ENCODE data around the gene ELK3. TPM values are rescaled to one million over a fixed set of nuclear protein-coding genes. Genes with fewer than 3 reads are reported as not detected.

The ELK3 gene
- total and polyA plus RNA-seq, 2 experiments from 2014 or later, result 5.5 to 8.3 TPM

DNA sequence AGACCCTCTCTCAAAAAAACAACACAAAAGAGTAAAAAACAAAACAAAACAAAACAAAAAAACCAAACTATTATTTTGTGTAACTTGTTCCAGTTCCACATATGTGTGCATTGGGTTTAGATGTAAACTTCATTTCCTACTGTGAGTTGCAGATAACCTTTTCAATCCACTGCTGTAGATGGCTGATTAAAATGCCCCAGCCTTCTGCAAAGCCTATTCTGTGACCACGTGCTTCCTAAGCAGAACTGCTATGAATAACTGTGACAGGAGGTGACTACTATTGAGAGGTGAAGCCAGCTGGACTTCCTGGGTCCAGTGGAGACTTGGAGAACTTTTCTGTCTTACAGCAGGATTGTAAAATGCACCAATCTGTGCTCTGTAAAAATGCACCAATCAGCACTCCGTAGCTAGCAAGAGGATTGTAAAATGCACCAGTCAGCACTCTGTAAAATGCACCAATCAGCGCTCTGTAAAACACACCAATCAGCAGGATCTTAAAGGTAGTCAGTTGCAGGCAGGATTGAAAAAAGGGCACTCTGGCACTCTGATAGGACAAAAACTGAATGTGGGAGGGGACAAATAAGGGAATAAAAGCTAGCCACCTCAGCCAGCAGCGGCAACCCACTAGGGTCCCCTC, 10.3 kb upstream of the ELK3 start (continued):
- TF ChIP-seq, protein P1, sequence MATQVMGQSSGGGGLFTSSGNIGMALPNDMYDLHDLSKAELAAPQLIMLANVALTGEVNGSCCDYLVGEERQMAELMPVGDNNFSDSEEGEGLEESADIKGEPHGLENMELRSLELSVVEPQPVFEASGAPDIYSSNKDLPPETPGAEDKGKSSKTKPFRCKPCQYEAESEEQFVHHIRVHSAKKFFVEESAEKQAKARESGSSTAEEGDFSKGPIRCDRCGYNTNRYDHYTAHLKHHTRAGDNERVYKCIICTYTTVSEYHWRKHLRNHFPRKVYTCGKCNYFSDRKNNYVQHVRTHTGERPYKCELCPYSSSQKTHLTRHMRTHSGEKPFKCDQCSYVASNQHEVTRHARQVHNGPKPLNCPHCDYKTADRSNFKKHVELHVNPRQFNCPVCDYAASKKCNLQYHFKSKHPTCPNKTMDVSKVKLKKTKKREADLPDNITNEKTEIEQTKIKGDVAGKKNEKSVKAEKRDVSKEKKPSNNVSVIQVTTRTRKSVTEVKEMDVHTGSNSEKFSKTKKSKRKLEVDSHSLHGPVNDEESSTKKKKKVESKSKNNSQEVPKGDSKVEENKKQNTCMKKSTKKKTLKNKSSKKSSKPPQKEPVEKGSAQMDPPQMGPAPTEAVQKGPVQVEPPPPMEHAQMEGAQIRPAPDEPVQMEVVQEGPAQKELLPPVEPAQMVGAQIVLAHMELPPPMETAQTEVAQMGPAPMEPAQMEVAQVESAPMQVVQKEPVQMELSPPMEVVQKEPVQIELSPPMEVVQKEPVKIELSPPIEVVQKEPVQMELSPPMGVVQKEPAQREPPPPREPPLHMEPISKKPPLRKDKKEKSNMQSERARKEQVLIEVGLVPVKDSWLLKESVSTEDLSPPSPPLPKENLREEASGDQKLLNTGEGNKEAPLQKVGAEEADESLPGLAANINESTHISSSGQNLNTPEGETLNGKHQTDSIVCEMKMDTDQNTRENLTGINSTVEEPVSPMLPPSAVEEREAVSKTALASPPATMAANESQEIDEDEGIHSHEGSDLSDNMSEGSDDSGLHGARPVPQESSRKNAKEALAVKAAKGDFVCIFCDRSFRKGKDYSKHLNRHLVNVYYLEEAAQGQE (IDR thresholded peaks at IDR 0.05; ENCODE audit: unreplicated experiment), result no peak

DNA sequence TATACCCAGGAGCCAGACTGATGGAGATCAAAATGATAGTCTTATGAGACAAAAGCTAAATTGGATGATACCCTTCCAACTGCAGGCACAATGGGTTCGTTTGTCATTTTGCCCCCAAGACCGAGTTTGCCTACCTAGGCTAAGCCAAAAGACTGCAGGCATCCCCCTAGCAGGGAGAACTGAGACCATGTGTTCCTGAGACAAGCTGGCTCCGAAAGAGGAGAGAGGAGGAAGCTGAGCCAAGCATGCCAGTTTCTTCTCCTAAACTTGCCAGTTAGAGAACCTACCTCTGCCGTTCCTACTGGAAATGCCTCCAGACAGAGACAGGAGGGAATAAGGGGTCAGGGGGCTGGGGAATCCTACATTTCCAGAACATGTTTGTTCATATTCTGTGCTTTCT, 8.3 kb upstream of the ELK3 start:
- Mint-ChIP-seq H3K36me3 (ENCODE audit: low read depth) (no peaks in the 10 kb centered on the region), H3K27me3 (ENCODE audit: insufficient read depth, low read depth, poor library complexity) (peaks cover 3% of the 10 kb centered on the region), H3K9me3 (no peaks in the 10 kb centered on the region), H3K4me3 (no peak overlapping the region), H3K4me1 (peaks cover 5% of the 10 kb centered on the region; the same call in 2 of the 3 replicates), H3K27ac (no peak overlapping the region)
- Histone ChIP-seq H4K20me1 (replicated peaks; ENCODE audit: insufficient read depth) (no peaks in the 10 kb centered on the region), H3K79me2 (replicated peaks; ENCODE audit: insufficient read depth) (no peaks in the 10 kb centered on the region), H3F3A (replicated peaks; ENCODE audit: low read depth) (no peaks in the 10 kb centered on the region), H3K4me1 (ENCODE audit: insufficient read depth) (no peaks in the 10 kb centered on the region), H3K27me3 (ENCODE audit: insufficient read depth) (no peaks in the 10 kb centered on the region), H2AFZ (peak overlapping the region; percentile 63), H3K4me3 (no peak overlapping the region), H3K36me3 (ENCODE audit: insufficient read depth) (no peaks in the 10 kb centered on the region), H3K4me2 (no peak overlapping the region), H3K9me2 (ENCODE audit: insufficient read depth) (no peaks in the 10 kb centered on the region; the same call in 1 of the 2 replicates), H3K27ac (ENCODE audit: low read depth) (no peak overlapping the region)
- ATAC-seq (no peak), DNase-seq (ENCODE audit: low spot score) (no peak)
- TF ChIP-seq POLR2AphosphoS5 (IDR thresholded peaks at IDR 0.05; ENCODE audit: low read depth) (no peak), CREB1 (CRISPR knock-in tag; IDR thresholded peaks at IDR 0.05; ENCODE audit: low read depth) (no peak), EZH2phosphoT487 (IDR thresholded peaks at IDR 0.05; ENCODE audit: unreplicated experiment) (no peak), NANOG (IDR thresholded peaks at IDR 0.05; ENCODE audit: borderline replicate concordance) (no peak), ZNF114 (CRISPR knock-in tag; IDR thresholded peaks at IDR 0.05) (no peak)
- TF ChIP-seq, protein P2, sequence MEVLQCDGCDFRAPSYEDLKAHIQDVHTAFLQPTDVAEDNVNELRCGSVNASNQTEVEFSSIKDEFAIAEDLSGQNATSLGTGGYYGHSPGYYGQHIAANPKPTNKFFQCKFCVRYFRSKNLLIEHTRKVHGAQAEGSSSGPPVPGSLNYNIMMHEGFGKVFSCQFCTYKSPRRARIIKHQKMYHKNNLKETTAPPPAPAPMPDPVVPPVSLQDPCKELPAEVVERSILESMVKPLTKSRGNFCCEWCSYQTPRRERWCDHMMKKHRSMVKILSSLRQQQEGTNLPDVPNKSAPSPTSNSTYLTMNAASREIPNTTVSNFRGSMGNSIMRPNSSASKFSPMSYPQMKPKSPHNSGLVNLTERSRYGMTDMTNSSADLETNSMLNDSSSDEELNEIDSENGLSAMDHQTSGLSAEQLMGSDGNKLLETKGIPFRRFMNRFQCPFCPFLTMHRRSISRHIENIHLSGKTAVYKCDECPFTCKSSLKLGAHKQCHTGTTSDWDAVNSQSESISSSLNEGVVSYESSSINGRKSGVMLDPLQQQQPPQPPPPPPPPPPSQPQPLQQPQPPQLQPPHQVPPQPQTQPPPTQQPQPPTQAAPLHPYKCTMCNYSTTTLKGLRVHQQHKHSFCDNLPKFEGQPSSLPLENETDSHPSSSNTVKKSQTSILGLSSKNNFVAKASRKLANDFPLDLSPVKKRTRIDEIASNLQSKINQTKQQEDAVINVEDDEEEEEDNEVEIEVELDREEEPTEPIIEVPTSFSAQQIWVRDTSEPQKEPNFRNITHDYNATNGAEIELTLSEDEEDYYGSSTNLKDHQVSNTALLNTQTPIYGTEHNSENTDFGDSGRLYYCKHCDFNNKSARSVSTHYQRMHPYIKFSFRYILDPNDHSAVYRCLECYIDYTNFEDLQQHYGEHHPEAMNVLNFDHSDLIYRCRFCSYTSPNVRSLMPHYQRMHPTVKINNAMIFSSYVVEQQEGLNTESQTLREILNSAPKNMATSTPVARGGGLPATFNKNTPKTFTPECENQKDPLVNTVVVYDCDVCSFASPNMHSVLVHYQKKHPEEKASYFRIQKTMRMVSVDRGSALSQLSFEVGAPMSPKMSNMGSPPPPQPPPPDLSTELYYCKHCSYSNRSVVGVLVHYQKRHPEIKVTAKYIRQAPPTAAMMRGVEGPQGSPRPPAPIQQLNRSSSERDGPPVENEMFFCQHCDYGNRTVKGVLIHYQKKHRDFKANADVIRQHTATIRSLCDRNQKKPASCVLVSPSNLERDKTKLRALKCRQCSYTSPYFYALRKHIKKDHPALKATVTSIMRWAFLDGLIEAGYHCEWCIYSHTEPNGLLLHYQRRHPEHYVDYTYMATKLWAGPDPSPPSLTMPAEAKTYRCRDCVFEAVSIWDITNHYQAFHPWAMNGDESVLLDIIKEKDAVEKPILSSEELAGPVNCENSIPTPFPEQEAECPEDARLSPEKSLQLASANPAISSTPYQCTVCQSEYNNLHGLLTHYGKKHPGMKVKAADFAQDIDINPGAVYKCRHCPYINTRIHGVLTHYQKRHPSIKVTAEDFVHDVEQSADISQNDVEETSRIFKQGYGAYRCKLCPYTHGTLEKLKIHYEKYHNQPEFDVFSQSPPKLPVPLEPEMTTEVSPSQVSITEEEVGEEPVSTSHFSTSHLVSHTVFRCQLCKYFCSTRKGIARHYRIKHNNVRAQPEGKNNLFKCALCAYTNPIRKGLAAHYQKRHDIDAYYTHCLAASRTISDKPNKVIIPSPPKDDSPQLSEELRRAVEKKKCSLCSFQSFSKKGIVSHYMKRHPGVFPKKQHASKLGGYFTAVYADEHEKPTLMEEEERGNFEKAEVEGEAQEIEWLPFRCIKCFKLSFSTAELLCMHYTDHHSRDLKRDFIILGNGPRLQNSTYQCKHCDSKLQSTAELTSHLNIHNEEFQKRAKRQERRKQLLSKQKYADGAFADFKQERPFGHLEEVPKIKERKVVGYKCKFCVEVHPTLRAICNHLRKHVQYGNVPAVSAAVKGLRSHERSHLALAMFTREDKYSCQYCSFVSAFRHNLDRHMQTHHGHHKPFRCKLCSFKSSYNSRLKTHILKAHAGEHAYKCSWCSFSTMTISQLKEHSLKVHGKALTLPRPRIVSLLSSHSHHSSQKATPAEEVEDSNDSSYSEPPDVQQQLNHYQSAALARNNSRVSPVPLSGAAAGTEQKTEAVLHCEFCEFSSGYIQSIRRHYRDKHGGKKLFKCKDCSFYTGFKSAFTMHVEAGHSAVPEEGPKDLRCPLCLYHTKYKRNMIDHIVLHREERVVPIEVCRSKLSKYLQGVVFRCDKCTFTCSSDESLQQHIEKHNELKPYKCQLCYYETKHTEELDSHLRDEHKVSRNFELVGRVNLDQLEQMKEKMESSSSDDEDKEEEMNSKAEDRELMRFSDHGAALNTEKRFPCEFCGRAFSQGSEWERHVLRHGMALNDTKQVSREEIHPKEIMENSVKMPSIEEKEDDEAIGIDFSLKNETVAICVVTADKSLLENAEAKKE (CRISPR knock-in tag; IDR thresholded peaks at IDR 0.05), result no peak
- TF ChIP-seq, protein P3, sequence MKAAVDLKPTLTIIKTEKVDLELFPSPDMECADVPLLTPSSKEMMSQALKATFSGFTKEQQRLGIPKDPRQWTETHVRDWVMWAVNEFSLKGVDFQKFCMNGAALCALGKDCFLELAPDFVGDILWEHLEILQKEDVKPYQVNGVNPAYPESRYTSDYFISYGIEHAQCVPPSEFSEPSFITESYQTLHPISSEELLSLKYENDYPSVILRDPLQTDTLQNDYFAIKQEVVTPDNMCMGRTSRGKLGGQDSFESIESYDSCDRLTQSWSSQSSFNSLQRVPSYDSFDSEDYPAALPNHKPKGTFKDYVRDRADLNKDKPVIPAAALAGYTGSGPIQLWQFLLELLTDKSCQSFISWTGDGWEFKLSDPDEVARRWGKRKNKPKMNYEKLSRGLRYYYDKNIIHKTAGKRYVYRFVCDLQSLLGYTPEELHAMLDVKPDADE (IDR thresholded peaks at IDR 0.05), result no peak

Data from GM23338 (cell line).